ENCODE data around the gene FRYL. TPM values are rescaled to one million over a fixed set of nuclear protein-coding genes. Genes with fewer than 3 reads are reported as not detected.

The FRYL gene
- total RNA-seq, 1 donor from 2014 or later: 65.5 TPM

GRCh38 chr4:48673537-48673936 lies 106.5 kb downstream of the FRYL start:
- Mint-ChIP-seq H3K36me3 (ENCODE audit: insufficient read depth) (peaks cover 17% of the 10 kb centered on the region), H3K4me1 (ENCODE audit: low read depth) (peaks cover 5% of the 10 kb centered on the region), H3K27me3 (no peaks in the 10 kb centered on the region), H3K27ac (no peak overlapping the region), H3K9me3 (ENCODE audit: low read depth) (peaks cover 8% of the 10 kb centered on the region), H3K4me3 (ENCODE audit: low read depth) (no peak overlapping the region)
- DNase-seq (ENCODE audit: low spot score, unreplicated experiment): no peak
- TF ChIP-seq CTCF (IDR thresholded peaks at IDR 0.05; ENCODE audit: unreplicated experiment): no peak

DNA sequence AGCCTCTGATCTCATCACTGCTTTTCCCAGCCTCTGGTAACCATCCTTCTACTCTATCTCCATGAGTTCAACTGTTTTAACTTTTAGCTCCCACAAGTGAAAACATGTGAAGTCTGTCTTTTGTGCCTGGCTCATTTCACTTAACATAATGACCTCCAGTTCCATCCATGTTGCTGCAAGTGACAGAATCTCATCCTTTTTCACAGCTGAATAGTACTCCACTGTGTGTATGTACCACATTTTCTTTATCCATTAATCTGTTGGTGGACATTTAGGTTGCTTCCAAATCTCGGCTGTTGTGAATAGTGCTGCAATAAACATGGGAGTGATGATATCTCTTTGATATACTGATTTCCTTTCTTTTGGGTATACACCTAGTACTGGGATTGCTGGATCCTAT lies 109.5 kb downstream of the FRYL start:
- Mint-ChIP-seq H3K36me3 (ENCODE audit: insufficient read depth) (peaks cover 8% of the 10 kb centered on the region), H3K27me3 (no peaks in the 10 kb centered on the region), H3K4me1 (ENCODE audit: low read depth) (peaks cover 5% of the 10 kb centered on the region), H3K9me3 (ENCODE audit: low read depth) (peaks cover 5% of the 10 kb centered on the region), H3K27ac (no peak overlapping the region), H3K4me3 (ENCODE audit: low read depth) (no peak overlapping the region)
- TF ChIP-seq CTCF (IDR thresholded peaks at IDR 0.05; ENCODE audit: unreplicated experiment): no peak
- no peak for DNase-seq (ENCODE audit: low spot score, unreplicated experiment)

DNA sequence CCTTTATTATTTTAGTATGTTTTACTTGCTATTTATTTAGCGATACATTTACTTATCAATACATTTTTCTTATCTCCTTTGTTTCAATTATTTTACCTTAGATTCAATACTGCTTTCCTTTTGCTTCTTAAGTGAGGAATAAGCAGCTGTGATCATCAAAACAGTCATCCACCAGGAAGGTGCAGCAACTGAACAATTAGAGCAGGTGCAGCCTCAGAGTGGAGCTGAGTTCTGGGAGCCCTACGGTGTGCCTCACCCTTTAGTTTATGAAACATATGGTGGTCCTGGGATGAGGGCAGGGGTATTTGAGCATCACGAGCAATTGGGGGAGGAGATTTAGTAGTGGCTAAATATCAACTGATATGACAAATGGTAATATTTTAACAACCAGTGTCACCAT lies 111.0 kb downstream of the FRYL start:
- peaks cover 5% of the 10 kb centered on the region for H3K4me1 Mint-ChIP-seq (ENCODE audit: low read depth)
- peaks cover 5% of the 10 kb centered on the region for H3K9me3 Mint-ChIP-seq (ENCODE audit: low read depth)
- no peak overlapping the region for H3K27ac Mint-ChIP-seq
- H3K4me3 Mint-ChIP-seq (ENCODE audit: low read depth): no peak overlapping the region
- no peaks in the 10 kb centered on the region for H3K27me3 Mint-ChIP-seq
- H3K36me3 Mint-ChIP-seq (ENCODE audit: insufficient read depth): peaks cover 6% of the 10 kb centered on the region
- no peak for DNase-seq (ENCODE audit: low spot score, unreplicated experiment)
- TF ChIP-seq CTCF (IDR thresholded peaks at IDR 0.05; ENCODE audit: unreplicated experiment): no peak

- no peak for DNase-seq (ENCODE audit: low spot score, unreplicated experiment)
- Mint-ChIP-seq H3K27ac (no peak overlapping the region), H3K36me3 (ENCODE audit: insufficient read depth) (peaks cover 8% of the 10 kb centered on the region), H3K4me1 (ENCODE audit: low read depth) (peaks cover 3% of the 10 kb centered on the region), H3K9me3 (ENCODE audit: low read depth) (peaks cover 5% of the 10 kb centered on the region), H3K4me3 (ENCODE audit: low read depth) (no peak overlapping the region), H3K27me3 (no peaks in the 10 kb centered on the region)
- no peak for TF ChIP-seq CTCF (IDR thresholded peaks at IDR 0.05; ENCODE audit: unreplicated experiment)
Observed at GRCh38 chr4:48668254-48669017, 111.6 kb downstream of the FRYL start.

DNA sequence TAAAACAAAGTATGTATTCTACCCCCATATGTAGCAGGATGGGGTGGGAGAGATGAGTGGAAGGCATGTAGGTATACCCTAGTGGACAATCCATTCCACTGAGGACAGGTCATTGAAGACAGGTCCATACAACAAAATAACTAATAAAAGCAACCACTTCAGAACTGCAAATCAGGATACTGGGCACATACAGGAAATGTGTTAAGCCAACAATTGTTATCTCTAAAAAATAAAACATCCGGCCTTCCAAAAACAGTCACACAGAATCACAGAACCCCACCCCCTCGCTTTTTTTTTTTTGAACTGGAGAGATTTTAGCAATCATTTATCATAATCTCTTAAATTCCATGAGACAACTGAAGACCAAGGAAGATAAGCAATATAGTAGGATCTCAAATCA lies 112.9 kb downstream of the FRYL start:
- no peaks in the 10 kb centered on the region for H3K27me3 Mint-ChIP-seq
- DNase-seq (ENCODE audit: low spot score, unreplicated experiment): no peak
- H3K9me3 Mint-ChIP-seq (ENCODE audit: low read depth): peaks cover 5% of the 10 kb centered on the region
- no peak overlapping the region for H3K27ac Mint-ChIP-seq
- no peak for TF ChIP-seq CTCF (IDR thresholded peaks at IDR 0.05; ENCODE audit: unreplicated experiment)
- peaks cover 6% of the 10 kb centered on the region for H3K36me3 Mint-ChIP-seq (ENCODE audit: insufficient read depth)
- no peak overlapping the region for H3K4me3 Mint-ChIP-seq (ENCODE audit: low read depth)
- no peaks in the 10 kb centered on the region for H3K4me1 Mint-ChIP-seq (ENCODE audit: low read depth)
